ENCODE results near the gene NELFCD.

- TF ChIP-seq, protein P1, sequence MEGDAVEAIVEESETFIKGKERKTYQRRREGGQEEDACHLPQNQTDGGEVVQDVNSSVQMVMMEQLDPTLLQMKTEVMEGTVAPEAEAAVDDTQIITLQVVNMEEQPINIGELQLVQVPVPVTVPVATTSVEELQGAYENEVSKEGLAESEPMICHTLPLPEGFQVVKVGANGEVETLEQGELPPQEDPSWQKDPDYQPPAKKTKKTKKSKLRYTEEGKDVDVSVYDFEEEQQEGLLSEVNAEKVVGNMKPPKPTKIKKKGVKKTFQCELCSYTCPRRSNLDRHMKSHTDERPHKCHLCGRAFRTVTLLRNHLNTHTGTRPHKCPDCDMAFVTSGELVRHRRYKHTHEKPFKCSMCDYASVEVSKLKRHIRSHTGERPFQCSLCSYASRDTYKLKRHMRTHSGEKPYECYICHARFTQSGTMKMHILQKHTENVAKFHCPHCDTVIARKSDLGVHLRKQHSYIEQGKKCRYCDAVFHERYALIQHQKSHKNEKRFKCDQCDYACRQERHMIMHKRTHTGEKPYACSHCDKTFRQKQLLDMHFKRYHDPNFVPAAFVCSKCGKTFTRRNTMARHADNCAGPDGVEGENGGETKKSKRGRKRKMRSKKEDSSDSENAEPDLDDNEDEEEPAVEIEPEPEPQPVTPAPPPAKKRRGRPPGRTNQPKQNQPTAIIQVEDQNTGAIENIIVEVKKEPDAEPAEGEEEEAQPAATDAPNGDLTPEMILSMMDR (IDR thresholded peaks at IDR 0.05 in 2 of 3, conservative IDR thresholded peaks at IDR 0.05 in 1 of 3; ENCODE audit: control insufficient read depth in 2 of 3, extremely low read depth in 1 of 3, insufficient read depth in 1 of 3, low read depth in 3 of 3, low read length in 3 of 3) = no peak
- TF ChIP-seq FOS (IDR thresholded peaks at IDR 0.05; ENCODE audit: borderline replicate concordance, extremely low read depth, insufficient read length) (no peak), MYC (IDR thresholded peaks at IDR 0.05; ENCODE audit: insufficient read depth, insufficient read length, insufficient replicate concordance, low read length, severe bottlenecking) (no peak), POLR2A (IDR thresholded peaks at IDR 0.05; ENCODE audit: low read depth, low read length) (no peak), EZH2 (IDR thresholded peaks at IDR 0.05; ENCODE audit: borderline replicate concordance, control insufficient read depth, low read depth, low read length) (no peak), PML (IDR thresholded peaks at IDR 0.05; ENCODE audit: low read length) (no peak), CEBPB (IDR thresholded peaks at IDR 0.05; ENCODE audit: borderline replicate concordance in 1 of 2, low read depth in 2 of 2, low read length in 2 of 2) (no peak), CREM (IDR thresholded peaks at IDR 0.05; ENCODE audit: low read depth) (no peak), SP1 (IDR thresholded peaks at IDR 0.05; ENCODE audit: low read depth, low read length) (no peak), SREBF1 (IDR thresholded peaks at IDR 0.05; ENCODE audit: low read length) (no peak), ATF3 (IDR thresholded peaks at IDR 0.05; ENCODE audit: borderline replicate concordance, extremely low read depth, low read depth, low read length) (no peak), EGR1 (IDR thresholded peaks at IDR 0.05; ENCODE audit: borderline replicate concordance in 1 of 2, low read depth in 2 of 2, low read length in 2 of 2) (no peak), GABPA (IDR thresholded peaks at IDR 0.05; ENCODE audit: low read depth) (no peak), CBFB (IDR thresholded peaks at IDR 0.05; ENCODE audit: low read depth) (no peak)
Observed at GRCh38 chr20:58938541-58938940, 42.5 kb upstream of the NELFCD start.
